Ectodermal cell (in vitro differentiated cells): ENCODE data around the gene HMSD.

Experiments used
- H3K27ac ChIP-seq: 2 replicates; pipeline ENCODE4 v1.7.0; 2013; ENCODE audit warnings: mild to moderate bottlenecking, low read depth, low read length; ENCODE audit not compliant: insufficient read depth, poor library complexity, severe bottlenecking
- H3K27me3 ChIP-seq: 2 replicates; pipeline ENCODE4 v1.7.0; 2013; ENCODE audit warnings: mild to moderate bottlenecking, low read length; ENCODE audit not compliant: insufficient read depth, control insufficient read depth, poor library complexity, severe bottlenecking
- H3K36me3 ChIP-seq: one replicate; pipeline ENCODE4 v1.7.0; 2013; ENCODE audit warnings: low read length; ENCODE audit not compliant: control insufficient read depth, insufficient read depth
- H3K4me1 ChIP-seq: one replicate; pipeline ENCODE4 v1.7.0; 2013; ENCODE audit warnings: low read length; ENCODE audit not compliant: control insufficient read depth, insufficient read depth
- H3K4me3 ChIP-seq: 2 replicates; pipeline ENCODE4 v1.7.0; 2013; ENCODE audit warnings: low read depth, low read length, control low read depth; ENCODE audit not compliant: insufficient read depth
- H3K9me3 ChIP-seq: 2 replicates; pipeline ENCODE4 v1.7.0; 2013; ENCODE audit warnings: mild to moderate bottlenecking, low read length, moderate library complexity; ENCODE audit not compliant: control insufficient read depth
- WGBS, 2 experiments: methylation state at CpG; one replicate each; pipeline ENCODE4 v1.1.7; 2013; ENCODE audit warnings: missing lambda C conversion rate in 2 of 2; 5-methylcytosine and 5-hydroxymethylcytosine counted together

HMSD gene

DNA sequence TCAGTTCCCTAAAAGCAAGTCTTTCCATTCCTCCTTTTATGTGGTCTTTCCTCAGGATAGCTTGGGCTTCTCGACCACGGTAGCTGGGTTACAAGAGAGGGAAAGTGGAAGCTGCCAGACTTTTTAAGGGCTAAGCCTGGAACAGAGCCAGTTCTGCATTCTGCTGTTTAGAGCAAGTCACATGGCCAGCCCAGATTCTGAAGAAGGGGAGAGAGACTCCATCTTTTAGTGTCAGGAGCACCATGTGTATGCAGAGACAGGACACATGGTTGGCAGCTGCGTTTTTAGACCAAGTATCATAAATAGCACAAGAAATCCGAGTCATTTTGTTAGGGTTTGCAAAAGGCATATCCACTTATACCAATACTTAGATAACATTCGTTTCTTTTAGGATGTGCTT, 4.7 kb downstream of the HMSD start:
- no peaks in the 10 kb centered on the region for H3K36me3 ChIP-seq
- H3K27me3 ChIP-seq: peaks cover 9% of the 10 kb centered on the region
- no peak overlapping the region for H3K4me3 ChIP-seq
- H3K4me1 ChIP-seq: peaks cover 3% of the 10 kb centered on the region
- WGBS, 2 experiments: 89 to 91% methylated on average over 4 to 5 of the region's 5 CpGs
- no peak overlapping the region for H3K27ac ChIP-seq
- H3K9me3 ChIP-seq: no peaks in the 10 kb centered on the region

DNA sequence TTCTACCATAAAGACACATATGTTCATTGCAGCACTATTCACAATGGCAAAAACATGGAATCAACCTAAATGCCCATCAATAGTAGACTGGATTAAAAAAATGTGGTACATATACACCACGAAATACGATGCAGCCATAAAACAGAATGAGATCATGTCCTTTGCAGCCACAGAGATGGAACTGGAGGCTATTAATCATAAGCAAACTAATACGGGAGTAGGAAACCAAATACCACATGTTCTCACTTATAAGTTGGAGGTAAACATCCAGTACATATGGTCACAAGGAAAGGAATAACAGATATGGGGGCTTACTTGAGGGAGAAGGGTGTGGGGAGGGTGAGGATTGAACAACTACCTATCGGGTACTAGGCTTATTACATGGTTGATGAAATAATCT, 7.7 kb downstream of the HMSD start:
- Histone ChIP-seq H3K4me3 (no peak overlapping the region), H3K27ac (no peak overlapping the region), H3K4me1 (no peaks in the 10 kb centered on the region), H3K27me3 (no peaks in the 10 kb centered on the region), H3K9me3 (no peaks in the 10 kb centered on the region), H3K36me3 (no peaks in the 10 kb centered on the region)
- 87 to 96% methylated on average over 4 of the region's 4 CpGs for WGBS, 2 experiments

DNA sequence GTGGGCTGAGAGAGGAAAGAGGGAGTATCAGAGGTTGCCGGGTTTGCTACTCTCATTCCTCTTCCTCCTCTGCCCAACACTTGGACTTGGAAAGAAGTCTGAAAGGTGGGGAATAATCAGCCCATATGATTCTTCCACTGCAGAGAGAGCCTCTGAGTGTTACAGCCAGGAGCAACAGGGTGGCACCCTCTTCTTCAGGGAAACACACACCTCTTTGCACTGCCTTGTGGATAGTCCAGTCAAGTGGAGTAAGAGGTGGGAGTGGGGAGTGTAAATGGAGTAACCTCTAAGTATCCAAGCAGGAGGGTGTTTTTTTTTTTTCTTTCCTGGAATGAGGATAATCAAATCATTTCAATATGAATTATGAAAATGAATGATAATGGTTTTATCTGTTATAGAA, 11.8 kb downstream of the HMSD start:
- WGBS, 2 experiments: 80 to 100% methylated on average over 1 of the region's 1 CpG
- Histone ChIP-seq H3K36me3 (no peaks in the 10 kb centered on the region), H3K4me1 (no peaks in the 10 kb centered on the region), H3K27ac (no peak overlapping the region), H3K4me3 (no peak overlapping the region), H3K9me3 (no peaks in the 10 kb centered on the region), H3K27me3 (no peaks in the 10 kb centered on the region)

DNA sequence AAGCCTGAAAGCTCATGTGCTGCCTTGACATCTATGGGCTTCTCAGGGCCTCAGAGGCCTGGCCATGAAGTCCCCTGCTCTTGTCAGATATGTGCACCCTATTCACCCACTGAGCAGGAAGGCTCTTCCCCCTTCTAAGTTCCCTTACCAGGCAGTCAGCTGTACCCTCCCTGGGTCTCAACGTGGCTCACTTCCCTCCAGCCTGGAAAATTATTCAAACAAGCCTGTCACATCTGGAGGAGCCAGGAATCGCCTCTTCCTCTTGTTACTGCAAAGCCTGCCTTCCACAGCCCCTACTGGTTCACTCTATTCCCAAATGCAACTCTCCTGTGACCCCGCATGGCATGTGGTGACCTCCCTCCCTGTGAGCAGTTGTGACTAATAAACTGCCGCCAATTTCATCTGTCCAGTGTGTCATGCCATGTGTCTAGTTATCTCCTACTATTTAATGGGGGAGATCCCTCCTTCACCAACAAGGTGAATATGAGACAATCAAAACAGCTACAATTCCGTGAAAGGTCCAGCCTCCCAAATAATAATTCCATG, 12.4 kb downstream of the HMSD start:
- 75 to 79% methylated on average over 4 to 5 of the region's 5 CpGs for WGBS, 2 experiments
- Histone ChIP-seq H3K4me3 (no peak overlapping the region), H3K36me3 (no peaks in the 10 kb centered on the region), H3K9me3 (no peaks in the 10 kb centered on the region), H3K27ac (no peak overlapping the region), H3K4me1 (no peaks in the 10 kb centered on the region), H3K27me3 (no peaks in the 10 kb centered on the region)

DNA sequence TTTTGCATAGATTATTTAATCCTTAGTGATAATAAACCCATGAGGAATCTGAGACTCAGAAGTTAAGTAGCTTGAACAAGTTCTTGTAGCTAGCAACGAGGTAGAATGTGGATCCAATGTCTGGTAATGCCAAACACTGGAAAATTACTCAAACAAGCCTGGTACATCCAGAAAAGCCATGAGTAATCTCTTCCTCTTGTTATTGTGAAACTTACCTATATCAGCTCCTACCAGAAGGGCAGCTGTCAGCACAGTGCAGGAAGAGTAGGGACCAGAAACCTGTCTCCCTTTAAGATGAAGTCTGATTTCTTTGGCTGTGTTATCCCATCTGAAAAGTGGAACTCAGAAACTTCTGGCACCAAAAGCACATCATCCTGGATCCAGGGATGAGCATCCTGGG, 13.0 kb downstream of the HMSD start:
- no peaks in the 10 kb centered on the region for H3K4me1 ChIP-seq
- no peaks in the 10 kb centered on the region for H3K27me3 ChIP-seq
- no peaks in the 10 kb centered on the region for H3K36me3 ChIP-seq
- H3K4me3 ChIP-seq: no peak overlapping the region
- 81 to 89% methylated on average over 1 of the region's 1 CpG for WGBS, 2 experiments
- no peaks in the 10 kb centered on the region for H3K9me3 ChIP-seq
- H3K27ac ChIP-seq: no peak overlapping the region

DNA sequence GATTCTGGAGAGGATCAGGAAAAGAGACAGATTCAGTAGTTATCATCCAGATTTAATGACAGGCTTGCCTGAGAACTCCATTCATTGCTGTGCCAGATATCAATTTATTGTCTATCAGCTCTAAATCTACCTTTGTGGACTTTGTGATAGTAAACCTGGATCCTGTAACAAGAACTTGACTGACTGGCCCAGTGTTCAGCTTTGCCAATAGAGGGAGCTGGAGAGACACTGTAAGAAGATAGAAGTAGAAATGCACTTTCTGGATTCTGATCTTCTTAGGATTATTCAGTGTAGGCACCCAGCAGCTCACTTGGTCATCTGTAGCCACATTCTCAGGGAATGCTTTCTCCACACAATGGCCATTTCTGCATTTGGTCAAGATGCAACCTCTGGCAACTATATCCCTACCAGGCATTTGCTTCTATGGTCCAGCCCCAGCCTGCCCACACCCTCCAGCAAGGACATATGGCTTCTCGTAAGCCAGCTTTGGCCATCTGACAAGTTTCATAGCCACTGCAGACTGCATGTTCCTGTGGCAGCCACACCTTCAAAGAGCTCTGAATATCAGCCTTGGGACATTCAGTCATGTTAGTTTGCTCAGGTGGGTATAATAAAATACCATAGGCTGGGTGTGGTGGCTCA, 14.6 kb downstream of the HMSD start:
- Histone ChIP-seq H3K27me3 (no peaks in the 10 kb centered on the region), H3K4me3 (no peak overlapping the region), H3K36me3 (no peaks in the 10 kb centered on the region), H3K4me1 (no peaks in the 10 kb centered on the region), H3K9me3 (no peaks in the 10 kb centered on the region), H3K27ac (no peak overlapping the region)
- 84 to 98% methylated on average over 1 of the region's 1 CpG for WGBS, 2 experiments

DNA sequence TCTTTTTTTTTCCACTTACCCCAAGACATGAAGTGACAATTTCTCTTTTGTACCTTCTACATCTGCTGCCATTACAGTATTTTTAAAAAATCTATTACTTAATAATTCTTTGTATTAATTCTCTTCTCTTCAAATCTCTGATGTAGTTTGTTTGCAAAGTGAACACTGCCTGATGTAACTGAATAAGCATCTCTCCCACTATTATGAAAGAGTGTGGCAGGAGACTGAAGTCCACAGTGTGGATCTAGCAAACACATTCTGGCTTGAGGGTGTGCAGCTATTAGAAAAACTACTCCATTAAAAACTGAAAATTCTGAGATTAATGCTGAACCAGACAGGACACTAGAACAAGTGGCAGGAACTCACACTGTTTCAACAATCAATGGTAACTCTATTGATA, 15.8 kb downstream of the HMSD start:
- no peak overlapping the region for H3K4me3 ChIP-seq
- no peaks in the 10 kb centered on the region for H3K9me3 ChIP-seq
- no peaks in the 10 kb centered on the region for H3K27me3 ChIP-seq
- no peak overlapping the region for H3K27ac ChIP-seq
- H3K36me3 ChIP-seq: no peaks in the 10 kb centered on the region
- no peaks in the 10 kb centered on the region for H3K4me1 ChIP-seq

DNA sequence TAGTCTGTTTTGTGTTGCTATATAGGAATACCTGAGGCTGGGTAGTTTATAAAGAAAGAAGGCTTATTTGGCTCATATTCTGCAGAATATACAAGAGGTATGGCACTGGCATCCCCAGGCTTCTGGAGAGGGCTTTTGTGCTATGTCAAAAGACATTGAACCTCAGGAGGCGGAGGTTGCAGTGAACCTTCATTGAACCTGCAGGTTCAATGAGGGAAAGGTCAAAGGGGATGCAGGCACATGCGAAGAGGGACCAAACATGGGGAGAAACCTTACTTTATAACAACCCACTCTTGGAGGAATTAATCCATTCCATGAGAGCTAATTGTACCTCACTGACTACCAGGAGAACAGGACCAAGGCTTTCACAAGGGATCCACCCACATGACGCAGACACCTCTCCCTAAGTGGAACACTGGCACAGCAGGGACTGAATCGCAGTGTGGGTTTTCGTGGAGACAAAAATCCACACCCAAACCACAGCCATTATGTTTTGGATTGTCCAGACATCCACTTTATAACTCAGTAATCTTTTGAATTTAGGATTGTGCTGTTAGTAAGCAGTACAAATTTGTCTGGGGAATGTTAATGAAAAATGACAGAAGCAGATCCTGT, 16.7 kb downstream of the HMSD start:
- no peak overlapping the region for H3K27ac ChIP-seq
- no peak overlapping the region for H3K4me3 ChIP-seq
- no peaks in the 10 kb centered on the region for H3K36me3 ChIP-seq
- H3K4me1 ChIP-seq: no peaks in the 10 kb centered on the region
- H3K27me3 ChIP-seq: no peaks in the 10 kb centered on the region
- no peaks in the 10 kb centered on the region for H3K9me3 ChIP-seq
- WGBS, 2 experiments: 88 to 89% methylated on average over 5 of the region's 5 CpGs

DNA sequence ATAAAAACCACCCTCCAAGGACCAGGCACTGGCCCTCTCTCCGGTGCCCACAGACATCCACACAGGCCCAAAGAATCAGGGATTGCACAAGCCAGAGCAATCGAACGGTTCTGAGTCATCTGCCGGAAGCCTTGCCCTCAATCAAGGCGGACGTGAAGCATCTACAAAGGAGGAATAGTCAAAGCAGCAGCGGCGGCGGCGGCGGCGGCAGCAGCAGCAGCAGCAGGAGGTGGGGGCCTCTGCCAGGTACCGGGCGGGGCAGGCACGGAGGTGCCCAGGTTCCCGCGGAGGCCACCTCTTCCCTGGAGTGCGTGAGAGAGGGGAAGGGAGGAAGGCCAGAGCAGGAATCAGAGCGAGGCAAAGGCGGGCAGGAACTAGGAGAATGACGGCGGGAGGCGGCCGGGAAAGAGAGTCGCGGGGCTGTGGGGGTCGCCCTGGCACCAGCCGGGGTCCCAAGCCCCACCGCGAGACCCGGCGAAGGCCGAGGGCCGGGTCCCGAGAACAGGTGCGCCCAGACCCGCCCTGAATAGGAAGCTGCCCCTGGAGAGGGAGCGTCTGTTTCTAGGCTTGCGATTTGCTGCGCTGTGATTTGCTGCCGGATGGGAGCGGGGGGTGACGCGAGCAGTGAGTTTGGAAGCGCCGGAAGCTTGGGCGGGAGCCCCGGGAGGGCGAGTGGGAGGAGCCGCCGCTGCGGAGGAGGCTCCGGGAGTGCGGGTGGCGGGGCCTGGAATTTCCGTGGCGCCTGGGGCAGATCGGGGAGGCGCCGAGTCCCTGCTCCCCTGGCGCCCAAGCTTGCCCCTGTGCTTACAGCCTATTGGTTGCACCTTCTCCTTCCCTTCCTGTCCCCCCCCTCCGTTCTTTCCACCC, 21.1 kb downstream of the HMSD start, which contains the start of gene SERPINB8:
TSS of gene SERPINB8 (plus strand) at position 140 of the 867 bp plus-strand sequence. CDS start 8,228 bp downstream, outside the sequence.
- H3K4me3 ChIP-seq: peak within 1 kb of the TSS; percentile 76
- 0 to 1% methylated on average over 62 of the region's 62 CpGs for WGBS, 2 experiments
- H3K36me3 ChIP-seq: no peaks in the 10 kb centered on the region
- H3K27ac ChIP-seq: peak within 1 kb of the TSS; percentile 92
- peaks cover 12% of the 10 kb centered on the region for H3K27me3 ChIP-seq
- H3K9me3 ChIP-seq: no peaks in the 10 kb centered on the region
- H3K4me1 ChIP-seq: no peaks in the 10 kb centered on the region

DNA sequence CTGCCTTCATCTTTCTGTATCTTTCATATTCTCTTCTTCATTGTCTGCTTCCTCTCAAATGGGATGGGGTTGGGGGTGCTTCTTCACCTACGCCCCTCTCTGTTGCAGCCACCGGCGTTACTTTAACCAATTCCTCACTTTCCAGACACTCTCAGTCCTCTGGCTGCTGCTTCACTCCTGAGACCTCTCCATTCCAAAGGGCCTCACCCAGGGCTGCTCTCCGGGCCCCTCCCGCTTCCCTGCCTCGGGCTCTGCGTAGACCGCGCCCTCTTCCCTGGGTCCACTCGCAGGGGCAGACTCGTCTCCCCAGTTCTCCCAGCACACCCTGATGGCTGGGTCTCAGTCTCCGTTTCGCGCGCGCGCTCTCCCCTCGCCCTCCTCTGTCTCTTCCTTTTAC, 21.7 kb downstream of the HMSD start:
- peak overlapping the region; percentile 76 for H3K4me3 ChIP-seq
- peaks cover 19% of the 10 kb centered on the region for H3K27me3 ChIP-seq
- WGBS, 2 experiments: 22 to 24% methylated on average over 18 of the region's 18 CpGs
- no peaks in the 10 kb centered on the region for H3K36me3 ChIP-seq
- no peaks in the 10 kb centered on the region for H3K9me3 ChIP-seq
- peak overlapping the region; percentile 57 for H3K27ac ChIP-seq
- no peaks in the 10 kb centered on the region for H3K4me1 ChIP-seq
